A673 (cell line): Measurements from ENCODE around the gene FAM24A. TPM values are rescaled to one million over a fixed set of nuclear protein-coding genes. Genes with fewer than 3 reads are reported as not detected.

Experiments used
- BruUV-seq: library from RNA; stranded (reverse); fragments of 400-500 nt; replicated peaks from 2 replicates; lab custom pipeline; 2021; lab: Mats Ljungman, UMichigan
- CTCF ChIA-PET: fragments of 300-600 bp; sonication (Branson Sonifier 250); formaldehyde crosslinking; loops from one replicate; lab custom pipeline; 2022; ENCODE audit warnings: antibody characterized with exemption; lab: Charles Lee
- POLR2A ChIA-PET: fragments of 300-600 bp; sonication (Branson Sonifier 250); formaldehyde crosslinking; loops from one replicate; lab custom pipeline; 2022; ENCODE audit warnings: antibody characterized with exemption; ENCODE audit not compliant: low non-redundant PET; lab: Charles Lee
- DNase-seq: peaks from one replicate; pipeline ENCODE4 v3.0.0-alpha.2; 2015; ENCODE audit warnings: low spot score
- H3K27ac ChIP-seq: fragments of 200-600 bp; sonication (generic); 2 replicates; pipeline ENCODE4 v1.5.1; 2016; ENCODE audit warnings: mixed run types, low read depth, mild to moderate bottlenecking, mixed read lengths, antibody characterized with exemption, low read length; ENCODE audit not compliant: poor library complexity, severe bottlenecking
- H3K27me3 ChIP-seq: fragments of 200-600 bp; sonication (generic); replicated peaks from 2 replicates; pipeline ENCODE4 v1.6.1; 2017; ENCODE audit warnings: mixed run types, low read depth, mild to moderate bottlenecking, mixed read lengths, antibody characterized with exemption, low read length; ENCODE audit not compliant: insufficient read depth, poor library complexity
- H3K36me3 ChIP-seq: fragments of 200-600 bp; sonication (generic); 2 replicates; pipeline ENCODE4 v1.6.1; 2016; ENCODE audit warnings: mixed run types, mild to moderate bottlenecking, mixed read lengths, antibody characterized with exemption, low read length; ENCODE audit not compliant: insufficient read depth, poor library complexity, severe bottlenecking
- H3K4me1 ChIP-seq: fragments of 200-600 bp; sonication (generic); 2 replicates; pipeline ENCODE4 v1.6.1; 2017; ENCODE audit warnings: mixed run types, mild to moderate bottlenecking, mixed read lengths, antibody characterized with exemption, low read length; ENCODE audit not compliant: insufficient read depth, poor library complexity, severe bottlenecking
- H3K4me3 ChIP-seq: fragments of 200-600 bp; sonication (generic); 2 replicates; pipeline ENCODE4 v1.5.1; 2016; ENCODE audit warnings: low read depth, mixed run types, mild to moderate bottlenecking, mixed read lengths, low read length; ENCODE audit not compliant: poor library complexity, severe bottlenecking
- H3K9me3 ChIP-seq: fragments of 200-600 bp; sonication (generic); 2 replicates; pipeline ENCODE4 v1.6.1; 2016; ENCODE audit warnings: mixed run types, low read depth, mild to moderate bottlenecking, mixed read lengths, antibody characterized with exemption, low read length; ENCODE audit not compliant: poor library complexity, severe bottlenecking
- EZH2 ChIP-seq: fragments of 200-600 bp; sonication (generic); IDR thresholded peaks from 2 replicates; pipeline ENCODE4 v1.6.1; 2017; ENCODE audit warnings: borderline replicate concordance, low read depth, mild to moderate bottlenecking, mixed read lengths, antibody characterized with exemption, low read length; ENCODE audit not compliant: poor library complexity, severe bottlenecking
- intact Hi-C: fragments of 100-400 bp; cut with micrococcal nuclease; formaldehyde crosslinking; loops from one replicate; pipeline ENCODE4 v1.10.0; 2022; ENCODE audit not compliant: unreplicated experiment
- total RNA-seq: library from RNA; stranded (reverse); gene quantifications from 2 replicates; pipeline ENCODE4 v1.2.3, GENCODE V29; 2021
- TF ChIP-seq, protein P1 (sequence below): fragments of 300-800, 200-600 bp; sonication (generic); conservative IDR thresholded peaks from 2 replicates; pipeline ENCODE4 v1.5.1; 2017; ENCODE audit warnings: low read depth, mild to moderate bottlenecking, antibody characterized with exemption, low read length, moderate library complexity, mixed read lengths

FAM24A gene
- total RNA-seq, 1 experiment from 2014 or later, result not detected

DNA sequence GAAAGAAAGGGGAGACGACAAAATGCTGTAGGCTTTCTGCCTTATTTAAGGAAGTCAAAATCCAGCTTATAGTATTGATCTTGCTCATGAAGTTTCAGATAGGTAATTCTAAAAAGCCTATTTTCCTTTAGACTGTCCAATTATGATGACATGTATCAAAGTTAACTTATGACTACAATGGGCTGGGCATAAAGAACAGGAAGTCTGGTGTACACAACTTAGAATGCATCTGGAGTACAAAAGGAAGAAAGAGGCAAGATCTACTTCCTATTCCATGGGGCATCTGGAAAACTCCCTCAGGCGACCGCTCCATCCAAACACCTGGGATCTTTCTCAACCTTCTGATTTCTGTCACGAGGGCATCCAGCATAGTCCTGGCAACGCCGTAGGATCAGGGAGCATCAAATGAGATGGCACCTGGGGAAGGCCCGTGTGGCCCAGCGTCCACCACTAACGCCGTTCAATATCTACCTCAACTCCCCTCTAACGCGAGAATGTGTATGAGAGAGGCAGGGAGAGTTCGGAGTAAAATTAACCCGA lies 31.5 kb upstream of the FAM24A start:
- ChIA-PET CTCF (no interaction called here), POLR2A (no interaction called here)
- Histone ChIP-seq H3K27ac (peak overlapping the region; percentile 77), H3K36me3 (no peaks in the 10 kb centered on the region), H3K9me3 (no peaks in the 10 kb centered on the region), H3K4me3 (peak overlapping the region; percentile 69), H3K27me3 (no peaks in the 10 kb centered on the region), H3K4me1 (peaks cover 12% of the 10 kb centered on the region)
- peak; percentile 10 for DNase-seq
- intact Hi-C loops, result no loop called here
- no peak for TF ChIP-seq EZH2
- TF ChIP-seq, protein P1, sequence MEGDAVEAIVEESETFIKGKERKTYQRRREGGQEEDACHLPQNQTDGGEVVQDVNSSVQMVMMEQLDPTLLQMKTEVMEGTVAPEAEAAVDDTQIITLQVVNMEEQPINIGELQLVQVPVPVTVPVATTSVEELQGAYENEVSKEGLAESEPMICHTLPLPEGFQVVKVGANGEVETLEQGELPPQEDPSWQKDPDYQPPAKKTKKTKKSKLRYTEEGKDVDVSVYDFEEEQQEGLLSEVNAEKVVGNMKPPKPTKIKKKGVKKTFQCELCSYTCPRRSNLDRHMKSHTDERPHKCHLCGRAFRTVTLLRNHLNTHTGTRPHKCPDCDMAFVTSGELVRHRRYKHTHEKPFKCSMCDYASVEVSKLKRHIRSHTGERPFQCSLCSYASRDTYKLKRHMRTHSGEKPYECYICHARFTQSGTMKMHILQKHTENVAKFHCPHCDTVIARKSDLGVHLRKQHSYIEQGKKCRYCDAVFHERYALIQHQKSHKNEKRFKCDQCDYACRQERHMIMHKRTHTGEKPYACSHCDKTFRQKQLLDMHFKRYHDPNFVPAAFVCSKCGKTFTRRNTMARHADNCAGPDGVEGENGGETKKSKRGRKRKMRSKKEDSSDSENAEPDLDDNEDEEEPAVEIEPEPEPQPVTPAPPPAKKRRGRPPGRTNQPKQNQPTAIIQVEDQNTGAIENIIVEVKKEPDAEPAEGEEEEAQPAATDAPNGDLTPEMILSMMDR, result no peak
- BruUV-seq, result TSS peak; percentile 73

DNA sequence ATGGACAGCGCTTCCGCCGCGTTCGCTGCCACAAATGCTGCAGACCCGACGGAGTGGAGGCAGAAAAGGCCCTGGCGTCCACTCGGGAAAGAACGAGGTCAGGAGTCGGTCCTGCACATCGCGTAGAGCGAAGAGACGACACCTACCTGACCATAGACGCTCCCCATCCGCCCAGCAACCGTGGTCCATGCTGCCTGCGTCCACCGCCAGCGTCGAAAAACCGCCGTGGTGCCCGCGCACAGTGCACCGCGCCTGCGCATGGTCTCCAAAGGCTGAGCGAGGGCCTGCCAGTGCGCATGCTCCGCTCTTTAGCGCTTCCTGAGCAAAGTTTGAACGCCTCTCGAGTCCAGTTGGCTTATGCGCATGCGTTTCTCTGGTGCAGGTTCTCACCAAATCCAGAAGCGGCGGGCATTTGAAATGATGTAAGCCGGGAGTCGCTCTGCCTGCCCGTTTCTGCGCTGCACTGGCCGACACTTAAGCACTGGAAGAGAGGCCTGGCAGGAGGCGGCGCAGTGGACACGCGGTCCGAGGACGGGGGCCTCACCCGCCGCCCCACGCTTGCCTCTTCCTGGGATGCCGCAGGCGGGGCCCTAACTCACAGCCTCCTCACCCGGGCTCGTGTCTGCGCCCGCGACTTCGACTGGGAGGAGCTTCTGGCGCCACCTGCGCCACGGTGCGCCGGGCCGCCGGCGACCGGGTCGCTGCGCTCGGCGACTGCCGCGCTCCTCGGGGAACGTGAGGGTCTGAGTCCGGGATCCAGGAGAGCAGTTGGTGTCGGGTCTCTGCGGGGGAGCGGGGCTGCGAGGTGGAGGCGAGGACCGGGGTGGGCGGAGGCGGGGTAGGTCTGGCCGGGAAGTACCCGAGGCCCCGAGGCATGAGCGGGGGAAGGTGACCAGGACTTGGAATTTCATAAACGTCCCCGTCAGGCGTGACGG lies 30.8 kb upstream of the FAM24A start, which contains the start of gene FAM24B:
FAM24B (minus strand) TSS at position 243 of the 935 bp plus-strand sequence. CDS start 29,066 bp downstream, outside the sequence.
- CTCF ChIA-PET, result no interaction called here
- H3K27ac ChIP-seq, result peak within 1 kb of the TSS; percentile 77
- TF ChIP-seq EZH2, result no peak
- TF ChIP-seq, protein P1, result no peak
- H3K9me3 ChIP-seq, result no peaks in the 10 kb centered on the region
- H3K36me3 ChIP-seq, result no peaks in the 10 kb centered on the region
- H3K27me3 ChIP-seq, result no peaks in the 10 kb centered on the region
- no TSS peak for BruUV-seq
- peaks cover 12% of the 10 kb centered on the region for H3K4me1 ChIP-seq
- H3K4me3 ChIP-seq, result peak within 1 kb of the TSS; percentile 69
- intact Hi-C loops, result no loop called here
- DNase-seq, result peak; percentile 98
- POLR2A ChIA-PET, result no interaction called here

DNA sequence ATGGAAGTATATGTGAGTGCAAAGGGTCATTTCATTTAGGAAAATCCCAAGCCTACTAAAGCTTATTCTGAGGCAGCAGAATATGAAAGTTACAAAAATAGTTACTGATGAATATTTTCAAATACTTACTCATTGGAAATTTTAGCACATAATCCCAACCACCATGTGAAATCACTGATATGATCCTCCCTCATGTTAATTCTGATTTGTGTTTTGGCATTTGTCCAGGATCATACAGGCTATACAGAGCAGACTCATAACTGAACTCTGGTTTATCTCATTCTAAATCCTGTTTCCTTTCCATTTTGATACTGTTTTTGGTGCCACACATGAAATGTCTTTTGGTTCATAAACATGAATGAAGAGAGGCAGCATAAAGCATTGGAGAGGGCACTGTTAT lies 27.6 kb upstream of the FAM24A start:
- H3K36me3 ChIP-seq, result no peaks in the 10 kb centered on the region
- no peak for DNase-seq
- no peak for TF ChIP-seq EZH2
- TF ChIP-seq, protein P1, result no peak
- POLR2A ChIA-PET, result no interaction called here
- no peaks in the 10 kb centered on the region for H3K4me1 ChIP-seq
- CTCF ChIA-PET, result no interaction called here
- intact Hi-C loops, result no loop called here
- no peak overlapping the region for H3K4me3 ChIP-seq
- no peak overlapping the region for H3K27ac ChIP-seq
- H3K27me3 ChIP-seq, result no peaks in the 10 kb centered on the region
- H3K9me3 ChIP-seq, result no peaks in the 10 kb centered on the region
- BruUV-seq, result no TSS peak
